Measurements from ENCODE around the gene DAAM2.

The DAAM2 gene

GRCh38 chr6:39913391-39913916 lies 121.3 kb downstream of the DAAM2 start:
- DNase-seq: no peak

- no peak for DNase-seq
Observed at GRCh38 chr6:39914239-39914638, 122.1 kb downstream of the DAAM2 start.

- DNase-seq: no peak
Observed at GRCh38 chr6:39915866-39916265, 123.7 kb downstream of the DAAM2 start.

GRCh38 chr6:39917329-39917728 lies 125.2 kb downstream of the DAAM2 start:
- DNase-seq: no peak

- DNase-seq: no peak
Observed at GRCh38 chr6:39917981-39918380, 125.8 kb downstream of the DAAM2 start.

- DNase-seq: no peak
Observed at GRCh38 chr6:39918831-39919230, 126.7 kb downstream of the DAAM2 start.

- DNase-seq: no peak
Observed at GRCh38 chr6:39920157-39920556, 128.0 kb downstream of the DAAM2 start.

- no peak for DNase-seq
Observed at GRCh38 chr6:39922821-39923220, 130.6 kb downstream of the DAAM2 start.

GRCh38 chr6:39923394-39923793 lies 131.2 kb downstream of the DAAM2 start:
- no peak for DNase-seq

- DNase-seq: no peak
Observed at GRCh38 chr6:39923861-39924260, 131.7 kb downstream of the DAAM2 start.

GRCh38 chr6:39924283-39924682 lies 132.1 kb downstream of the DAAM2 start:
- no peak for DNase-seq

- DNase-seq: no peak
Observed at GRCh38 chr6:39925191-39925930, 133.2 kb downstream of the DAAM2 start.

- DNase-seq: no peak
Observed at GRCh38 chr6:39925931-39926290, 133.7 kb downstream of the DAAM2 start.

- no peak for DNase-seq
Observed at GRCh38 chr6:39926668-39927067, 134.5 kb downstream of the DAAM2 start.

GRCh38 chr6:39927159-39927558 lies 135.0 kb downstream of the DAAM2 start:
- no peak for DNase-seq

GRCh38 chr6:39929039-39929732 lies 137.0 kb downstream of the DAAM2 start:
- no peak for DNase-seq

GRCh38 chr6:39929733-39930461 lies 137.7 kb downstream of the DAAM2 start:
- DNase-seq: no peak

- DNase-seq: no peak
Observed at GRCh38 chr6:39930540-39930939, 138.4 kb downstream of the DAAM2 start.

GRCh38 chr6:39931607-39932006 lies 139.4 kb downstream of the DAAM2 start:
- no peak for DNase-seq

- DNase-seq: no peak
Observed at GRCh38 chr6:39932386-39932910, 140.3 kb downstream of the DAAM2 start.

- DNase-seq: no peak
Observed at GRCh38 chr6:39933669-39934130, 141.5 kb downstream of the DAAM2 start.

- no peak for DNase-seq
Observed at GRCh38 chr6:39934131-39934757, 142.1 kb downstream of the DAAM2 start, which contains the start of gene MOCS1. TSS of gene MOCS1 (minus strand) at chr6:39934462. CDS start at chr6:39934417, 45 bp downstream.

- no peak for DNase-seq
Observed at GRCh38 chr6:39935241-39935640, 143.1 kb downstream of the DAAM2 start.

All from NCI-H1694 treated with DMSO at 0.1 percent for 48 hours (cell line).